Mucosa of rectum (tissue), 2 donors: ENCODE results near the gene SPAG9.
"Not testable (repeated sequence)": the region's sequence is repeated elsewhere in the genome, so short reads cannot be mapped to it uniquely, and the experiment has no call there.

Experiments used
- H3K27ac ChIP-seq, 2 donors: one replicate each; pipeline ENCODE4 v1.7.0; 2013; ENCODE audit warnings: inconsistent platforms in 2 of 2, low read depth in 2 of 2, low read length in 2 of 2
- H3K27me3 ChIP-seq, 2 donors: one replicate each; pipeline ENCODE4 v1.7.0; 2013; ENCODE audit warnings: low read length in 2 of 2; ENCODE audit not compliant: control insufficient read depth in 2 of 2, insufficient read depth in 2 of 2
- H3K36me3 ChIP-seq, 2 donors: one replicate each; pipeline ENCODE4 v1.7.0; 2013; ENCODE audit warnings: low read length in 2 of 2; ENCODE audit not compliant: control insufficient read depth in 2 of 2, insufficient read depth in 2 of 2
- H3K4me1 ChIP-seq, 2 donors: one replicate each; pipeline ENCODE4 v1.7.0; 2013; ENCODE audit warnings: low read length in 2 of 2, mild to moderate bottlenecking in 1 of 2; ENCODE audit not compliant: control insufficient read depth in 2 of 2, insufficient read depth in 2 of 2
- H3K4me3 ChIP-seq, 2 donors: one replicate each; pipeline ENCODE4 v1.7.0; 2013; ENCODE audit warnings: low read length in 2 of 2
- H3K9ac ChIP-seq, 2 donors: one replicate each; pipeline ENCODE4 v1.7.0; 2013; ENCODE audit warnings: low read length in 2 of 2, low read depth in 1 of 2, mild to moderate bottlenecking in 1 of 2
- H3K9me3 ChIP-seq, 2 donors: one replicate each; pipeline ENCODE4 v1.7.0; 2013; ENCODE audit warnings: low read length in 2 of 2; ENCODE audit not compliant: control insufficient read depth in 2 of 2
- donor health status: healthy.
- donor health status: Normal muscosa, but diverticular disease.

The SPAG9 gene

GRCh38 chr17:51088287-51088686 is 32.4 kb downstream of the SPAG9 start:
- no peak overlapping the region for H3K9ac ChIP-seq
- no peak overlapping the region for H3K4me3 ChIP-seq
- peaks cover 2 to 3% of the 10 kb centered on the region in 2 donors for H3K4me1 ChIP-seq
- no peak overlapping the region for H3K27ac ChIP-seq
- no peaks in the 10 kb centered on the region for H3K36me3 ChIP-seq
- H3K27me3 ChIP-seq: no peaks in the 10 kb centered on the region
- no peaks in the 10 kb centered on the region for H3K9me3 ChIP-seq

GRCh38 chr17:51087072-51087757 is 33.5 kb downstream of the SPAG9 start:
- H3K36me3 ChIP-seq: no peaks in the 10 kb centered on the region
- H3K4me3 ChIP-seq: no peak overlapping the region
- no peaks in the 10 kb centered on the region for H3K9me3 ChIP-seq
- H3K9ac ChIP-seq: no peak overlapping the region
- H3K4me1 ChIP-seq: no peaks in the 10 kb centered on the region
- H3K27ac ChIP-seq: no peak overlapping the region
- no peaks in the 10 kb centered on the region for H3K27me3 ChIP-seq

GRCh38 chr17:51085150-51085805 is 35.4 kb downstream of the SPAG9 start:
- Histone ChIP-seq H3K9ac (no peak overlapping the region), H3K9me3 (no peaks in the 10 kb centered on the region), H3K27ac (no peak overlapping the region), H3K4me1 (no peaks in the 10 kb centered on the region), H3K36me3 (peaks cover 0 to 1% of the 10 kb centered on the region in 2 donors), H3K27me3 (no peaks in the 10 kb centered on the region), H3K4me3 (no peak overlapping the region)

GRCh38 chr17:51083981-51084380 is 36.7 kb downstream of the SPAG9 start:
- no peak overlapping the region for H3K27ac ChIP-seq
- no peak overlapping the region for H3K4me3 ChIP-seq
- H3K27me3 ChIP-seq: no peaks in the 10 kb centered on the region
- no peak overlapping the region for H3K9ac ChIP-seq
- no peaks in the 10 kb centered on the region for H3K9me3 ChIP-seq
- H3K4me1 ChIP-seq: no peaks in the 10 kb centered on the region
- H3K36me3 ChIP-seq: peaks cover 1 to 8% of the 10 kb centered on the region in 2 donors

- not testable (repeated sequence) for H3K4me3 ChIP-seq, H3K27me3 ChIP-seq, H3K4me1 ChIP-seq, H3K27ac ChIP-seq, H3K9ac ChIP-seq, H3K9me3 ChIP-seq
- H3K36me3 ChIP-seq: peaks cover 4 to 12% of the 10 kb centered on the region in 2 donors
Measured at GRCh38 chr17:51083364-51083763, 37.3 kb downstream of the SPAG9 start.

- H3K27ac ChIP-seq: no peak overlapping the region
- H3K4me1 ChIP-seq: no peaks in the 10 kb centered on the region
Measured at GRCh38 chr17:51079049-51079448, 41.6 kb downstream of the SPAG9 start.

DNA sequence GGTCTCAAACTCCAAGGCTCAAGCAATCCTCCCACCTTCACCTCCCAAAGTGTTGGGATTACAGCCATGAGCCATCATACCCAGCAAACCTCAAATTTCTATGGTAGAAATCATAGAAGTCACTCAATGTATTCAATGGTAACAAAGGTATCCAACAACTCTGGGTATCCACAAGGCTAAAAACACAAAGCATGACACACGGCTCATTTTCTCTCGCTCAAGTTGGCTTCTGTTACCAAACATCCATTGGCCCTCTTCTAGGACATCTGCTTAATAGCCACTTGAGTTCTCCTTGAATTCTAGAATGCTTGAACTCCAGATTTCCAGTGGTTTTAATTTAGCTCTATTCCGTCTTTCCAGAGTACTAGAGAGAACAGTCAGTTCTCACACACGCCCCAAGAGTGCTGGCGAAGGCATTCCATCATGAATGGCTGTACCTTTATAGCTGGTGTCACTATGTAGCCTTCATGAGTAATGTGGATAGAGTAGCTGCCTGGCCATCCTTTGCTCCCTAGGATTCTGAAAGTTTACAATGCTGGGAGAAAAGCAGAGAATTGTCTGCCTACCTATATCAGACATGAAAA is 42.6 kb downstream of the SPAG9 start:
- peaks cover 10 to 23% of the 10 kb centered on the region in 2 donors for H3K36me3 ChIP-seq
- no peak overlapping the region for H3K4me3 ChIP-seq
- H3K4me1 ChIP-seq: no peaks in the 10 kb centered on the region
- no peaks in the 10 kb centered on the region for H3K27me3 ChIP-seq
- H3K9ac ChIP-seq: no peak overlapping the region
- no peak overlapping the region for H3K27ac ChIP-seq
- H3K9me3 ChIP-seq: no peaks in the 10 kb centered on the region

More at GRCh38 chr17:51079049-51079448, 41.6 kb downstream of the SPAG9 start:
- no peaks in the 10 kb centered on the region for H3K27me3 ChIP-seq
- peaks cover 10 to 23% of the 10 kb centered on the region in 2 donors for H3K36me3 ChIP-seq
- H3K9me3 ChIP-seq: no peaks in the 10 kb centered on the region
- H3K9ac ChIP-seq: no peak overlapping the region
- H3K4me3 ChIP-seq: no peak overlapping the region

GRCh38 chr17:51076821-51077220 is 43.8 kb downstream of the SPAG9 start:
- Histone ChIP-seq H3K9ac (no peak overlapping the region), H3K4me1 (no peaks in the 10 kb centered on the region), H3K27ac (no peak overlapping the region), H3K4me3 (no peak overlapping the region), H3K27me3 (no peaks in the 10 kb centered on the region), H3K9me3 (no peaks in the 10 kb centered on the region), H3K36me3 (peaks cover 10 to 23% of the 10 kb centered on the region in 2 donors)

GRCh38 chr17:51071556-51071955 is 49.1 kb downstream of the SPAG9 start:
- Histone ChIP-seq H3K4me1 (no peaks in the 10 kb centered on the region), H3K27ac (no peak overlapping the region), H3K36me3 (no peaks in the 10 kb centered on the region), H3K9ac (no peak overlapping the region), H3K27me3 (no peaks in the 10 kb centered on the region), H3K9me3 (no peaks in the 10 kb centered on the region), H3K4me3 (no peak overlapping the region)

DNA sequence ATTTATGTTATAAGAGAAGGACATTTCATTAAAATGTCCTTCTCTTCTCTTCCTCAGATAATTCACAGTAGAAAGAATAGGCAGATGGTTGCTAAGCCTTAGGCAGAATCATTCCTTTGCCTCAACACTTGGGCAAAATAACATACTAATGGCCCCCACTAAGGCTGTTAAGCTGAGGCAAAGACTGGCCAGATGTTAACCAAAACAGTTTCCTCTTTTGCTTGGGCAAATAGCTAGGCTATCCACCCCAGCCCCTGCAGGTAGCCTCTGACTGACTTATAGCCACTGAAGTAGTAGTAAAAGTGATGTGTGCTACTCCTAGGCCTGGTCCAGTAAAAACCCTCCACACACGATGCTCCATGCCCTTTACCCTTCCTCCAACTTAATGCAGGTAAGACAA is 55.2 kb downstream of the SPAG9 start:
- H3K27ac ChIP-seq: no peak overlapping the region
- H3K4me3 ChIP-seq: no peak overlapping the region
- no peaks in the 10 kb centered on the region for H3K4me1 ChIP-seq
- H3K9me3 ChIP-seq: no peaks in the 10 kb centered on the region
- H3K36me3 ChIP-seq: no peaks in the 10 kb centered on the region
- no peak overlapping the region for H3K9ac ChIP-seq
- H3K27me3 ChIP-seq: no peaks in the 10 kb centered on the region
